Tongue (tissue), 2 donors: ENCODE data around the gene GRM7. TPM values are rescaled to one million over a fixed set of nuclear protein-coding genes. Genes with fewer than 3 reads are reported as not detected.
A peak's percentile ranks its signal among the peaks of the same experiment; 100 is the strongest.

ENCODE experiments used
- DNase-seq: peaks from one replicate; pipeline ENCODE4 v3.0.0-alpha.2; 2015
- total RNA-seq: library from RNA; depleted of rRNA; stranded (reverse); fragments of >200 nt; gene quantifications from one replicate; pipeline ENCODE4 v1.2.3, GENCODE V29; 2014

GRM7 gene
- total RNA-seq, 1 donor from 2014 or later: 1.6 TPM

GRCh38 chr3:6971933-6972332 is 111.0 kb downstream of the GRM7 start:
- DNase-seq: no peak

- DNase-seq: no peak
Measured at GRCh38 chr3:6985848-6986247, 124.9 kb downstream of the GRM7 start.

DNA sequence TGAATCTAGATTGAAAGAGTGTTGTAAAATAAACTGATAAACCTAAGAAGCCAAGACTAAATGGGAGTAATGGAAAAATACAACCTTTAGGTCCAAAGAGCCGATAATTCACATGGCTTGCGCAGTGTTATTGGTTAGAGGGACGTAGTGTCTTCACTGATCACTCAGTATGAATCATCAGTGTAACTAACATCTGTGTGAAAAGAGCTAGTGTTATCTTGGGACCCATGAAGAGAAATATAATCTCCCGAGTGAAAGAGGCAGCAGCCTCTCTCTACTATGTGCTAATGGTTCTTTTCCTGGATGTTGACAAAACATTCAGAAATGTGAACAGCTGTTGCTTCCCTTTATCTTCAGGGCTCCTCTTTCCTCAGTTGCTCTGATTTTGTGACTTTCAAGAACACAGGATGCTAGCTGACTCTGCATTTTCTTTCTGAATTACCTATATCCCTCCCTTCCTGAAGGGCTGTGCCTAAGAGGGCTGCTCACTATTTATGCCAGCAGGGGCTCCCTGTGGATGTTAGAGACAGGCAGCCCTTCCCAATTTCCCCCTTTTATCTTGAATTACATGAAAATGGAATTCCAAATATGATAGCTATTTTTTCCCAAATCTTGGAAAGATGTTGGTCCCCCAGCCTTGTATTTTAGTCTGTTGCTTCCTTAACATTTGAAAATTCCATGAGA is 128.8 kb downstream of the GRM7 start:
- peak; percentile 37 for DNase-seq

DNA sequence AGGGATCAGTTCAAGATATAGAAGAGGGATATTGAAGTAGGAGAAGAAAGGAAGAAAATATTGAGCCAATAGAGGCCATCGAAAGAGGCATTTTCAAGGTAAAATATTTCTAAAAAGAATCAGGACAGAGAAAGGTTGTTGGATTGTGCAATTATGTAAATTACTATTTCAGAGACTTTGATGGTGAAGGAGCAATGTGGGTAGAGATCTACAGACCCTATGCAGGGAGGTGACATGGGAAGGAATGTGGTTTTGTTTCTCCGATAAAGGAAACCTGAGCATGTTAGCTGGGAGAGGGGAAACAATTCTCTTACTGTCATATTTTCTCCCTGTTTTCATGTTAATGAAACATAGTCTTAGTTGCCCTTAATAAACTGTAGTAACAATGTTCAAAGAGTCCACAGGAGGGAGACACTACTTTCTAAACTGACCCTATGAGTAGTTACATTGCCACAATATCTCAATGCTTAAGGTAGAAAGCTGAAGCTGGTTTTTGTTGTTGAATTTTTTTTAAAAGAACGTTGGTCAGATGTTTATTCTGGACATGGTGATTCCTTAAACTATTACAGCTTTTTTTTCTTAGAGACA is 133.3 kb downstream of the GRM7 start:
- no peak for DNase-seq

- DNase-seq: no peak
Measured at GRCh38 chr3:7000501-7000900, 139.6 kb downstream of the GRM7 start.

DNA sequence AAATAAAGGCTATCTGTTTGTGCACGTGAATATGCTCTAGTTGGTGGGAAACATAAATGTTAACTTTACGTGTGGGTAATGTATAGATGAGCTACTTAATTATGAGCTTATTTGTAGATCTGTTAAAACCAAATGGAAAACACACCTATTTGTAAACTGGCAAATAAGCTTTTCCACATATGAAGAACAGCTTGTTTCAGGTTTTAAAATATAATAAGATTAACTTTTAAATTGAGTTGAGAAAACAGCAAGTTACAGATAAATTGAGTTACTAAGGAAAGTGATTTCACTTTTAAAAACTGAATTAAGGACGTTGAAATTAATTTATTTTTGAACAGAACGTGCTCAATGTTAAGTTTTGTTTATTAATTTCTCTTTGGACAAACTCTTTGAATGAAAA is 140.5 kb downstream of the GRM7 start:
- DNase-seq: no peak

DNA sequence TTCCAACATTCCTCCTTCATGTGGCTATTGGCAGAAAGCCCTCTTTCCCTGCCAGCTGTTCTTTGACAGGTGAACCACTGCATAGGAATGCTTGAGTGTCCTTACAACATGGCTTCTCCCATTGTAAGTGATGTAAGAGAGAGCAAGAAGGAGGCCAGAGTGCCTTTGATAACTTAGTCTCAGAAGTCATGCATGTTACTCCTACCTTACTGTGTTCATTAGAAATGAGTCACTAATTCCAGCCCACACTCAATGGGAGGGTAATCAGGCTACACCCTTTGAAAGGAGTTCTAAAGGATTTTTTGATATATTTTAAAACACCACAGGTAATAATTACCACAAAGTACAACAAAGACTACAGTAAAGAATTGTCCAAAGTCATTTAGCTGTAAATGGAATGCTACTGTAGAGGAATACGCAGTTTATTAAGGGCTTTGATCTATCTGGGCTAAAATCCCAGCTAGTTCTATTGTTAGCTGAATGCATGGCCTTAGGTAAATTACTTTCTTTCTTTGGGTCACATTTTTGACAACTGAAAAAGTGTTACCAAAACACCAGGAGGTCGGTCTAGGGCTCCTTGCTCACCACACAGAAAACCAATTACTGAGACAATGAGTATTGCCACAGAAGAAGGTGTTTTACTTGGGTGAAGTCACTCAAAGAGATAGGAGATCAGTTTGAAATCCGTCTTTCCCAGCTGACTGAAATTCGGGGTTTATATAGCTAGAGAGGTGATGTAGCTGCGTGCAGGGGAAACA is 154.9 kb downstream of the GRM7 start:
- no peak for DNase-seq

DNA sequence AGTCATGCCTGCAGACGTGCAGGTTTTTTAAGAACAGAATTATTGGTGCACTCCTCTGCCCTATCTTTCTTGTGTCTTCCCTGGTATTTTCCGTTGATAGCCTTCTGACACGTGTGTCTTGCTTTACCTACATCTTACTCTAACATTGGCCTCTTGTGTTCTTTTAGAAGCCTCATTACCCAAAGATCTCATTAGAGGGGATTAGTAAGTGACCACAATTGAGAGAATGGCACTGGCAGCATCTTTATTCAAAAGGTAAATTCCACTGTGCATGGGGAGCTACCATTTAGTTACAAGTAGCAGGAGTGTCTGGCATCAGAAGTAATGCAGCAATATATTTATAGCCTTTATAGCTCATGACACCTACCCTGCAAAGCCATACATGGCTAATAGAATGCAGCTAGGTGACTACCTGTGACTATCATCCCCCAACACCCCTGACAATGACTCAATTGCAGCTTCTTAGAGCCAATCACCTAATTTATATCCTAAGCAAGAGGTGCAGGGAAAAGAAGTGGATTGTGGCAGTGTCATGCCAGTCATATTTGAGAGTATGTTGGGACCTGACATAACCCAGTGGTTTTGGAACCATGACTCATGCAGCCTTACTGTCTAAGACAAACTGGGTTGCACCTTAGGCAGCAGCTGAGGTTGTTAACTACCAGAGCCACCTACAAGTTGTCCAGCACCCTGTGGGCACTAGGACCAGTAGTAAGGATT is 164.8 kb downstream of the GRM7 start:
- no peak for DNase-seq

DNA sequence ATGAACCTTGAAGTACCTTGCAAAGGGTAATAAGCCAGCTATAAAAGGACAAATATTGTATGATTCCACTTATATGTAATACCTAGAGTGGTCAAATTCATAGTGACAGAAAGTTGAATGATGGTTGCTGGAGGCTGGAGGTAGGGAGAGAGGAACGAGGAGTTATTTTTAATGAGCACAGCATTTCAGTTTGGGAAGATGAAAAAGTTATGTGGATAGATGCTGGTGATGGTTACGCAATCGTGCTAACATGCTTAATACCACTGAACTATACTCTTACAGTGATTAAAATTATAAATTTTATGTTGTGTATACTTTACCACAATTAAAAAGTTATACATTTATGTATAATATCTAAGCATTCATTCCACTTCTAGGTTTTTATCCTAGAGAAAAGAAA is 168.6 kb downstream of the GRM7 start:
- no peak for DNase-seq

DNA sequence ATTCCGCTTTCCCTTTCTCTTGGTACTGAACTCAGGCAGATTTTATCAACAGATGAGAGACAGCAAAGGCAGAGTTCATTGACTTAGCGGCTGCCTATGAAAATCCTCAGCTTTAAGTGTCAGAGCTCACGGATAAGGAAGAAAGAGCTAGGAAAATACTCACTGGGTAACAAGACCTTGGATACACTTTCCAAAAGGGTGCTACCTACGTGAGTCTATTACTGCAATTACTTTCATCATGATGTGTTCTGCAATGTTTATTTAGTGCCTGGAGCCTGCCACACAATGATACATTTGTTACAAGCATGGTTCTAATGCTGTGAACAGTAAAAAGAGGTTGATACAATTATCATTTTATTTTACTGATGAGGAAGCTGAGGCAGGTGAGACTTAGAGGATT is 177.5 kb downstream of the GRM7 start:
- DNase-seq: no peak

DNA sequence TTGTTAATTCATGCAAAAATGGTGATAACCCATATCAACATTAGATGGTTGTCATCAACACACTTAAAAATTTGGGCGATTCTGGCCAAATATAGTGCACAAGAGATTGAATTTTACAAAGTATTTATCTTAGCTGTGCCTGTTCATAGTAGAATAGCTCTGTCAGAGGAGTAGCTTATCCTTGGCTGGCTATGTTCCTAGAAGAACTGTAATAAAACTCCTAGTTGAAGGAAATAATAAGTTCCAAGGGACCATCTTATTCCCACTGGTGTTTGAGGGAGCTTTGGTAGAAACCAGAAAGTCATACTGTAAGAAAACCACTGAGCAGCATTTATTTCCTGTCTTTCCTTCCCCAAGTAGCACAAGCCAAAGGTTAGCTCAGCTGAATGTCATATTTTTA is 201.8 kb downstream of the GRM7 start:
- no peak for DNase-seq

DNA sequence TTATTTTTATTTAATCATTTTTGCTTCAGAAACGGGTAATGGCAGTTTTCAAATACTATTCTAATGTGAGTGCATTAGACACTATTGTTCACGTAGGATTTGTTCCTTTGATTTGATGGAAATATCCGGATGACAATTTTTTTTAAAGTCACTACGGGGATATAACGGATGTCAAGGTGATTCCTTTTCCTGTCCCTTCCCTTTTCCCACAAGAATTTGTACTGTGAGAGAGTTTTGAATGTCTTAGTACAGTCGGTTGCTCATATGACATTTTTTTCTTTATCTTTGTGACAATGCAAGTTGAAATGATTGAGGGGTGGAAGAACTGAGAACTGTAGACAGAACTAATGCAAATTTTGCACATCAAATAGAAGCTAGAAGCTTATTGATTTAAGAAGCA is 209.5 kb downstream of the GRM7 start:
- no peak for DNase-seq

GRCh38 chr3:7074217-7074616 is 213.3 kb downstream of the GRM7 start:
- peak; percentile 18 for DNase-seq

DNA sequence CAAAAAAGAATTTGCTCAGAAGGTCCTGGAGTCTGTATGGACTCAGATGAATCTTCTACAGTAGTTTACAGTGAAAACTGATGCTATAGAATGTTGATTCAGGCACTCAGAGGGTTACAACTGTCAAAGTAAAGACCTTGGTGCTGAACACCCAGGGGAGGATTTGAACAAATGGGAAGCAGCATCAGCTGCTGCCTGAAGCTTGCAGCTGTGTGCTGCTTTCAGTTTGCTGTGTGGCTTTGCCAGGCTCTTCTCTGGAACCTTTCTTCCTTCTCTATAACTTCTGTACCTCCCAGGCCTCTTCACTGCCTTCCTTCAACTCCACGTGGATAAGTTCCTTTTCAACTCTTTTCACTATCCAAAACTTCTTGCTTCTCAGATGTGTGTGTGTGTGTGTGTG is 214.2 kb downstream of the GRM7 start:
- peak; percentile 77 for DNase-seq

DNA sequence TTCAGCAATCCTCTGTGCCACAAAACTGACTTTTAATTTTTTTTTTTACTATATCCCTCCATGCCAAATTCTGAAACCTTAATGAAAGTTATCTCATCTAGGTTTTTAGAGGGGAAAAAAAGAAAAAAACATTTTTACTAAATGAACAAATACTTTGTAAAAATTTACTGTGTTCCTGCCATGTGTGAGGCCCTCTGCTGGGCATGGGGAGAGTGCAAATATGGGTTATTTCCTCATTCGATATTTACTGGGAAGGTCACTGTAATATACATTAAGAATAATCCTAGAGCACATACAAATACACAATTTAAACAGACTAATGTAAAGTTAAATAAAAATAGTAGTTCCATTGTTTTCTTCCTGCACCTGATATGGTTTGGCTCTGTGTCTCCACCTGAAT is 215.0 kb downstream of the GRM7 start:
- DNase-seq: no peak

DNA sequence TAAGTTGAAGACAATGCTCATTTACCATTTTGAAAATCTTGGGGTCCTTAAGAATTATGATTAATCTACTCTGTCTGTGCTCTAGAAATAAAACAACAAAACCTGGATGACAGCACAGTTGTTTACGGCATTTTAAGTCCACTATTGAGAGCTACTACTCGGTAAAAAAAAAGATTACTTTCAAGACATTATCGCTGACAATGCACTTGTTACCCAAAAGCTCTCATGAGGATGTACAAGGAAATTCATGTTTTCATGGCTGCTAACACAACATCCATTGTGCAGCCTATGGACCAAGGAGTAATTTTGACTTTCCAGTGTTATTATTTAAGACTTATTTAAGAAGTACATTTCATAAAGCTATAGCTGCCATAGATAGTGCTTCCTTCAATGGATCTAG is 221.3 kb downstream of the GRM7 start:
- no peak for DNase-seq

DNA sequence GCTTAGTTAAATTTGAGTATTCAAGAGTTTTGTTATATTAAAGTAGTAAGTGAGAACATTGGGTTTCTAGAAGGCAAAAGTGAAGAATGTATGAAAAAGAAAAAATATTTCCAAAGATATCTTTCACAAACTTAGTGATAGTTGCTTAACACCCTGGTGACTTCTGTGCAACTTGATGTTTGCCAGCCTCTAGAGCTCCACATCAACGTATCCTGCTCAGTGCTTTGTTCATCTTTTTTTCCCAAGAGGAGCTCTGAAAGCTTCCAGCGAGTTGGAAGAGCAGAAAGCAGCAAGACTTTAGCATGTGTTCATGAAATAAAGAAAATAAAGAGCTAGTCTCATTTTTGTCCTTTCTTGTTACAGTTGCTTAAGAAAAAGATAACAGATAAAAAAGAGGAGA is 225.5 kb downstream of the GRM7 start:
- DNase-seq: no peak

GRCh38 chr3:7095116-7095515 is 234.2 kb downstream of the GRM7 start:
- DNase-seq: no peak

- DNase-seq: no peak
Measured at GRCh38 chr3:7100136-7100535, 239.2 kb downstream of the GRM7 start.

DNA sequence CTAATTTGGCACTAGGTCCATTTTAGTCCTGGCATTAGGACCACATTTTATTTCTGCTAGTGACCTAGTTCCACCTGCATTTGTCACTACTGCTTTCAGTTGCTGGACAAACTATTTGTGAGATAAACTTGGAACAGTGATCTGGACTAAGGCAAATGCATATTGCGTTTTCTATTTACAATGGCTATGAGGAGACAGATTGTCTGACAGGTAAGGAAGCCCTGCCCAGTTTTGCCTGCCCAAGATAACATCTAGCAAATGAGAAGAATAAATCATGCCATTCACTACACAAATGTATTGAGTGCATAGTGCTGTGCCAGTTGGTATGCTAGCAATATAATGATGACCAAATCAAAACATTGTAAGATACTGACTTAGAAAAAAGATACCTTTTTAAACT is 245.7 kb downstream of the GRM7 start:
- no peak for DNase-seq

DNA sequence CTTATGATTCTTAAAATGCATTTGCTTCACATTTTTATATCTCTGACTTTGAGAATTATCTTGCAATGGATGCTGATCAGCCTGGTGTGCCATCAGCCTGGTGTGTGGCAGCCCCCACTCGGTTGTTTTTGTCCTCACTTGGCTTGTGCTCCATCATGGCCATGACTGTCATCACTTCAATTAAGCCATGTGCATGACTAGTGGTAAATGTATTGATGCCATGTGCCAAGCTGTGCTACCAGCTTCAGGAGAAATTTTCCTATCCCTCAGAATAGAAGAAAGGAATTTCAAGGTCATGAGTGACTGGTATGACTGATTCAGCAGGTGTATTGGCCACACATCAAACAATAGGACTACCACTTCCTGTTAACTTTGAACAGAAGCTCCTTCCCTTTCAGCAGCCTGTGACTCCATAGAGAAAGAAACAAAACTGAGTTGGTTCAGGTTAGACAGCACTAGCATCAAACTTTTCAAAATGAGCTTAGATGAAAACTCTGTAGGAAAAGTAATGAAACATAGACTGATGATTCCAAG is 251.7 kb downstream of the GRM7 start:
- no peak for DNase-seq

- no peak for DNase-seq
Measured at GRCh38 chr3:7144697-7145308, 283.9 kb downstream of the GRM7 start.
